Measurements from ENCODE around the gene ZNF740.

The ZNF740 gene

GRCh38 chr12:53227341-53227740 lies 46.8 kb downstream of the ZNF740 start:
- no peaks in the 10 kb centered on the region for H3K36me3 Mint-ChIP-seq (ENCODE audit: low read depth)
- no peak overlapping the region for H3K4me3 Mint-ChIP-seq
- DNase-seq = no peak
- no peak for TF ChIP-seq CTCF (IDR thresholded peaks at IDR 0.05)
- H3K4me1 Mint-ChIP-seq = peaks cover 63% of the 10 kb centered on the region
- H3K27me3 Mint-ChIP-seq (ENCODE audit: low read depth, poor library complexity) = no peaks in the 10 kb centered on the region
- no peaks in the 10 kb centered on the region for H3K9me3 Mint-ChIP-seq
- H3K27ac Mint-ChIP-seq = no peak overlapping the region

DNA sequence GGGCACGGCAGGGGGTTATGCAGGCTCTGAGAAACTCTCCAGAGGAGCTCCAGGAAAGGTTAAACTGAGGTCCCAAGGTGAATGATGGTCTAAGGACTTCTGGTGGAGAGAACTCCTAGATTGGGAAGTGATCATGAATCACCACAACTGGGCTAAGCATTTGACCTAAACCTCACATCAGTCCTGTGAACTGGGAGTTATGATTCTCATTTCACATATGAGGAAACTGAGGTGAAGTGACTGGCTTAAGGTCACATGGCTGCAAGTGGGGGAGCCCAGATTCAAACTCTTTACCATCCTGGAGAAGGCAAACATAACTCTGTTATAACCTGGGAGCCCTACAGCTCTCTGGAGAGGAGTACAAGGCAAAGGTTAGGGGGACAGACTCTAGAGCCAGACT lies 47.3 kb downstream of the ZNF740 start:
- Mint-ChIP-seq H3K4me1 (peaks cover 63% of the 10 kb centered on the region), H3K4me3 (no peak overlapping the region), H3K27ac (no peak overlapping the region), H3K36me3 (ENCODE audit: low read depth) (no peaks in the 10 kb centered on the region), H3K9me3 (no peaks in the 10 kb centered on the region), H3K27me3 (ENCODE audit: low read depth, poor library complexity) (peaks cover under 1% of the 10 kb centered on the region)
- TF ChIP-seq CTCF (IDR thresholded peaks at IDR 0.05) = no peak
- DNase-seq = no peak

- Mint-ChIP-seq H3K27ac (no peak overlapping the region), H3K4me1 (peaks cover 63% of the 10 kb centered on the region), H3K36me3 (ENCODE audit: low read depth) (no peaks in the 10 kb centered on the region), H3K9me3 (no peaks in the 10 kb centered on the region), H3K27me3 (ENCODE audit: low read depth, poor library complexity) (peaks cover 4% of the 10 kb centered on the region), H3K4me3 (peak overlapping the region; percentile 3)
- DNase-seq = no peak
- no peak for TF ChIP-seq CTCF (IDR thresholded peaks at IDR 0.05)
Measured at GRCh38 chr12:53229454-53229853, 48.9 kb downstream of the ZNF740 start.

GRCh38 chr12:53230108-53230845 lies 49.8 kb downstream of the ZNF740 start:
- Mint-ChIP-seq H3K27ac (no peak overlapping the region), H3K27me3 (ENCODE audit: low read depth, poor library complexity) (peaks cover 4% of the 10 kb centered on the region), H3K4me1 (peaks cover 63% of the 10 kb centered on the region), H3K4me3 (peak overlapping the region; percentile 3), H3K36me3 (ENCODE audit: low read depth) (no peaks in the 10 kb centered on the region), H3K9me3 (no peaks in the 10 kb centered on the region)
- TF ChIP-seq CTCF (IDR thresholded peaks at IDR 0.05) = no peak
- DNase-seq = no peak

DNA sequence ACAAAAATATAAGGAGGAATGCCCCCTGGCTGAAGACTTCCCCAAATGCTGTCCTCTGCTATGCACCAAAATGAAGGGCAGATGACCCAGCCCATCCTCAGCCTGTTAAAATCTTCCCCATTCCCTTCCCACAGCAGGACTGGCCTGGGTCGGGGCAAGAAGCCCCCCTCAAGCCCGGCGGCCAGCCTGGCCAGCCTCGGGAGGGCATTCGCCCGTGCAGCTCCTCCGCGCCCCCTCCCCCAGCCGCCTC lies 51.1 kb downstream of the ZNF740 start:
- Mint-ChIP-seq H3K27ac (no peak overlapping the region), H3K27me3 (ENCODE audit: low read depth, poor library complexity) (peaks cover 4% of the 10 kb centered on the region), H3K4me1 (peaks cover 60% of the 10 kb centered on the region), H3K36me3 (ENCODE audit: low read depth) (no peaks in the 10 kb centered on the region), H3K9me3 (no peaks in the 10 kb centered on the region), H3K4me3 (peak overlapping the region; percentile 78)
- no peak for DNase-seq
- no peak for TF ChIP-seq CTCF (IDR thresholded peaks at IDR 0.05)

GRCh38 chr12:53231921-53232645 lies 51.6 kb downstream of the ZNF740 start, which contains the start of gene RARG:
TSS of gene RARG (minus strand) at chr12:53232209. CDS start at chr12:53227545, 4,664 bp downstream.
- H3K27ac Mint-ChIP-seq = no peak within 1 kb of the TSS
- H3K4me3 Mint-ChIP-seq = peak within 1 kb of the TSS; percentile 78
- no peaks in the 10 kb centered on the region for H3K36me3 Mint-ChIP-seq (ENCODE audit: low read depth)
- no peak for TF ChIP-seq CTCF (IDR thresholded peaks at IDR 0.05)
- H3K9me3 Mint-ChIP-seq = no peaks in the 10 kb centered on the region
- peaks cover 56% of the 10 kb centered on the region for H3K4me1 Mint-ChIP-seq
- DNase-seq = peak; percentile 66
- H3K27me3 Mint-ChIP-seq (ENCODE audit: low read depth, poor library complexity) = peaks cover 7% of the 10 kb centered on the region
